EH (cell line): ENCODE results near the gene USF1.
"Not testable (repeated sequence)": the region's sequence is repeated elsewhere in the genome, so short reads cannot be mapped to it uniquely, and the experiment has no call there.

Experiments used
- DNase-seq: peaks from one replicate; pipeline ENCODE4 v3.0.0-alpha.2; 2015; ENCODE audit warnings: low read depth

The USF1 gene

GRCh38 chr1:161079436-161080110 lies 33.8 kb upstream of the USF1 start:
- no peak for DNase-seq

GRCh38 chr1:161077426-161077825 lies 31.6 kb upstream of the USF1 start:
- no peak for DNase-seq

- no peak for DNase-seq
These were observed 30.6 kb upstream of the USF1 start for GRCh38 chr1:161076410-161076809.

- DNase-seq: no peak
These were observed 29.0 kb upstream of the USF1 start for GRCh38 chr1:161074676-161075368.

GRCh38 chr1:161073474-161074121 lies 27.8 kb upstream of the USF1 start:
- no peak for DNase-seq

GRCh38 chr1:161072751-161073449 lies 27.1 kb upstream of the USF1 start:
- DNase-seq: no peak

- peak; percentile 52 for DNase-seq
These were observed 26.2 kb upstream of the USF1 start for GRCh38 chr1:161071886-161072371.

GRCh38 chr1:161070761-161071160 lies 25.0 kb upstream of the USF1 start:
- no peak for DNase-seq

GRCh38 chr1:161069731-161070270 lies 24.0 kb upstream of the USF1 start, which contains the start of gene ARHGAP30:
Gene ARHGAP30, minus strand, starts transcription at chr1:161069891. Its CDS starts 267 bp downstream, at chr1:161069624.
- DNase-seq: no peak

GRCh38 chr1:161069241-161069640 lies 23.5 kb upstream of the USF1 start:
- no peak for DNase-seq

- DNase-seq: peak; percentile 39
These were observed 22.8 kb upstream of the USF1 start for GRCh38 chr1:161068306-161069234.

- no peak for DNase-seq
These were observed 20.9 kb upstream of the USF1 start for GRCh38 chr1:161066694-161067093.

GRCh38 chr1:161065681-161066080 lies 19.9 kb upstream of the USF1 start:
- not testable (repeated sequence) for DNase-seq

GRCh38 chr1:161063936-161064335 lies 18.2 kb upstream of the USF1 start:
- not testable (repeated sequence) for DNase-seq

GRCh38 chr1:161061419-161061818 lies 15.6 kb upstream of the USF1 start:
- no peak for DNase-seq

- no peak for DNase-seq
These were observed 13.5 kb upstream of the USF1 start for GRCh38 chr1:161059293-161059692.

GRCh38 chr1:161054805-161055204 lies 9.0 kb upstream of the USF1 start:
- DNase-seq: no peak

- no peak for DNase-seq
These were observed 8.5 kb upstream of the USF1 start for GRCh38 chr1:161054232-161054631.

- DNase-seq: peak; percentile 32
These were observed 7.1 kb upstream of the USF1 start for GRCh38 chr1:161052899-161053298.

- DNase-seq: no peak
These were observed 5.4 kb upstream of the USF1 start for GRCh38 chr1:161051219-161051618.
